Measurements from ENCODE around the gene FAM161A.

- TF ChIP-seq REST (IDR thresholded peaks at IDR 0.05; ENCODE audit: insufficient read depth in 1 of 2, low read depth in 2 of 2, low read length in 1 of 2) (no peak), CTCF (IDR thresholded peaks at IDR 0.05) (peak; percentile 6; the same call in 1 of the 2 replicates), POLR2AphosphoS5 (IDR thresholded peaks at IDR 0.05; ENCODE audit: low read depth, low read length) (no peak)
Observed at GRCh38 chr2:61855318-61855613, 1.4 kb upstream of the FAM161A start.
